Liver (tissue), 2 donors: ENCODE measurements around the gene FAM136A.

Source experiments
- TAF1 ChIP-seq: conservative IDR thresholded peaks from 2 replicates; pipeline ENCODE4 v1.6.1; 2016; ENCODE audit warnings: antibody characterized with exemption, mild to moderate bottlenecking
- TF ChIP-seq, protein P1 (sequence below): IDR thresholded peaks from 2 replicates; pipeline ENCODE4 v1.6.1; 2016; ENCODE audit warnings: antibody characterized with exemption
- donor health status: healthy.

DNA sequence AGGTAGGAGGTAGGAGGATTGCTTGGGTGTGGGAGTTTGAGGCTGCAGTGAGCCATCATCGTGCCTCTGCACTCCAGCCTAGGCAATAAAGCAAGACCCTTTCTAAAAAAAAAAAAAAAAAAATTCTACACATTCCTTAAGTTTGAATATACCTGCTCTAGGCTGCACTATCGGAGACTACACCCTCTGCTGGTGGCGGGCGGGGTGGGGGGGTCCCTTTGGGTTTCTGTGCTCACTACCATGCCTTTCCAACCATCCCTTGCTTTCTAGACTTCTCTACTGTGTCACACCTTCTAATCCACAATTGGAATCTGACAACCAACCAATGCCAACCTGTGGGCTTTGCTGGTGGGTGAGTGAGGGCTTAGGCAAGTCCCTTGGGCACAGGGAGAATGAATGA lies 34.7 kb upstream of the FAM136A start:
- TF ChIP-seq, protein P1, sequence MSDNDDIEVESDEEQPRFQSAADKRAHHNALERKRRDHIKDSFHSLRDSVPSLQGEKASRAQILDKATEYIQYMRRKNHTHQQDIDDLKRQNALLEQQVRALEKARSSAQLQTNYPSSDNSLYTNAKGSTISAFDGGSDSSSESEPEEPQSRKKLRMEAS: no peak
- TF ChIP-seq TAF1: no peak
